Suprapubic skin (tissue), 4 donors: ENCODE measurements around the gene HOXA4. TPM values are rescaled to one million over a fixed set of nuclear protein-coding genes. Genes with fewer than 3 reads are reported as not detected.
A peak's percentile ranks its signal among the peaks of the same experiment; 100 is the strongest.

ENCODE experiments used
- DNase-seq, 2 donors: peaks; one replicate each; pipeline ENCODE4 v3.0.0-alpha.2; 2019; ENCODE audit warnings: low spot score in 2 of 2
- H3K27ac ChIP-seq: fragments of 200-600 bp; sonication (generic); one replicate; pipeline ENCODE4 v1.5.1; 2019
- H3K27me3 ChIP-seq: fragments of 200-600 bp; sonication (generic); one replicate; pipeline ENCODE4 v1.5.1; 2019
- H3K36me3 ChIP-seq: fragments of 200-600 bp; sonication (generic); one replicate; pipeline ENCODE4 v1.5.1; 2019
- H3K4me1 ChIP-seq: fragments of 200-600 bp; sonication (generic); one replicate; pipeline ENCODE4 v1.5.1; 2019
- H3K4me3 ChIP-seq: fragments of 200-600 bp; sonication (generic); one replicate; pipeline ENCODE4 v1.5.1; 2019; ENCODE audit warnings: mild to moderate bottlenecking
- H3K9me3 ChIP-seq: fragments of 200-600 bp; sonication (generic); one replicate; pipeline ENCODE4 v1.5.1; 2019
- CTCF ChIP-seq, 2 donors: fragments of 200-600 bp in 1 of 2; fragments of 450-650 bp in 1 of 2; sonication (generic) in 1 of 2; IDR thresholded peaks; one replicate each; pipeline ENCODE4 v1.5.1; 2016 to 2019; ENCODE audit warnings: antibody characterized with exemption in 2 of 2, mild to moderate bottlenecking in 1 of 2, moderate library complexity in 1 of 2
- EP300 ChIP-seq: sonication (generic); formaldehyde crosslinking; IDR thresholded peaks from one replicate; pipeline ENCODE4 v1.6.1; 2017; ENCODE audit warnings: antibody characterized with exemption
- POLR2A ChIP-seq, 2 donors: fragments of 450-650 bp; IDR thresholded peaks; one replicate each; pipeline ENCODE4 v1.6.1; 2017; ENCODE audit warnings: antibody characterized with exemption in 2 of 2, mild to moderate bottlenecking in 2 of 2, moderate library complexity in 2 of 2
- POLR2AphosphoS5 ChIP-seq, 3 donors: sonication (generic); formaldehyde crosslinking; IDR thresholded peaks; one replicate each; pipeline ENCODE4 v1.6.1; 2017; ENCODE audit warnings: antibody characterized with exemption in 3 of 3
- WGBS: methylation state at CpG from one replicate; pipeline ENCODE4 v1.1.5; 2018; 5-methylcytosine and 5-hydroxymethylcytosine counted together
- total RNA-seq, 4 donors: library from RNA; depleted of rRNA; stranded (reverse); fragments of >200 nt; gene quantifications; one replicate each; pipeline ENCODE4 v1.1.0, GENCODE V29; 2016

The HOXA4 gene
- total RNA-seq, 4 donors from 2014 or later = 1.8 to 4.7 (median 2.5) TPM

GRCh38 chr7:27177795-27178320, 47.3 kb upstream of the HOXA4 start:
- Histone ChIP-seq H3K27me3 (peaks cover 33% of the 10 kb centered on the region), H3K27ac (peak overlapping the region; percentile 68), H3K4me3 (peak overlapping the region; percentile 32)

GRCh38 chr7:27176962-27177794, 46.6 kb upstream of the HOXA4 start:
- WGBS = 60% methylated on average over 21 of the region's 22 CpGs
- peak overlapping the region; percentile 32 for H3K4me3 ChIP-seq
- peaks cover 26% of the 10 kb centered on the region for H3K27me3 ChIP-seq
- no peaks in the 10 kb centered on the region for H3K9me3 ChIP-seq
- peak overlapping the region; percentile 68 for H3K27ac ChIP-seq
- H3K36me3 ChIP-seq = no peaks in the 10 kb centered on the region
- TF ChIP-seq POLR2A (IDR thresholded peaks at IDR 0.05) = no peak
- TF ChIP-seq CTCF (IDR thresholded peaks at IDR 0.05) = no peak
- no peak for TF ChIP-seq EP300
- H3K4me1 ChIP-seq = peaks cover 52% of the 10 kb centered on the region
- DNase-seq = peak; percentile 65 to 74

More at GRCh38 chr7:27177795-27178320, 47.3 kb upstream of the HOXA4 start:
- TF ChIP-seq EP300 (no peak), POLR2A (IDR thresholded peaks at IDR 0.05) (no peak), POLR2AphosphoS5 (IDR thresholded peaks at IDR 0.05) (no peak), CTCF (IDR thresholded peaks at IDR 0.05) (no peak)
- peak in 1 of 2 donors; percentile 11 for DNase-seq
- 48% methylated on average over 5 of the region's 5 CpGs for WGBS
- Histone ChIP-seq H3K9me3 (no peaks in the 10 kb centered on the region), H3K36me3 (no peaks in the 10 kb centered on the region), H3K4me1 (peaks cover 46% of the 10 kb centered on the region)

GRCh38 chr7:27176524-27176845, 45.9 kb upstream of the HOXA4 start:
- TF ChIP-seq POLR2A (IDR thresholded peaks at IDR 0.05) (no peak), CTCF (IDR thresholded peaks at IDR 0.05) (no peak), POLR2AphosphoS5 (IDR thresholded peaks at IDR 0.05) (no peak), EP300 (no peak)
- H3K36me3 ChIP-seq = no peaks in the 10 kb centered on the region
- WGBS = 83% methylated on average over 3 of the region's 3 CpGs
- DNase-seq = peak in 1 of 2 donors; percentile 46
- H3K27me3 ChIP-seq = peaks cover 19% of the 10 kb centered on the region
- H3K27ac ChIP-seq = peak overlapping the region; percentile 68
- H3K9me3 ChIP-seq = no peaks in the 10 kb centered on the region
- peaks cover 59% of the 10 kb centered on the region for H3K4me1 ChIP-seq
- peak overlapping the region; percentile 32 for H3K4me3 ChIP-seq

- H3K27me3 ChIP-seq = peaks cover 13% of the 10 kb centered on the region
- TF ChIP-seq EP300 = no peak
- TF ChIP-seq POLR2A (IDR thresholded peaks at IDR 0.05) = no peak
- no peak for TF ChIP-seq POLR2AphosphoS5 (IDR thresholded peaks at IDR 0.05)
- TF ChIP-seq CTCF (IDR thresholded peaks at IDR 0.05) = no peak
- WGBS = 69% methylated on average over 30 of the region's 40 CpGs
- no peaks in the 10 kb centered on the region for H3K36me3 ChIP-seq
- no peaks in the 10 kb centered on the region for H3K9me3 ChIP-seq
- H3K27ac ChIP-seq = peak overlapping the region; percentile 68
- peaks cover 65% of the 10 kb centered on the region for H3K4me1 ChIP-seq
- DNase-seq = peak; percentile 69 to 82
- peak overlapping the region; percentile 32 for H3K4me3 ChIP-seq
Observed at GRCh38 chr7:27175626-27176523, 45.3 kb upstream of the HOXA4 start.
